Parathyroid adenoma (tissue), 2 donors: ENCODE data around the gene NMNAT2.
A peak's percentile ranks its signal among the peaks of the same experiment; 100 is the strongest.

Experiments used
- H2AFZ ChIP-seq: fragments of 300-600 bp; sonication (generic); one replicate; pipeline ENCODE4 v1.7.0; 2017; ENCODE audit warnings: antibody characterized with exemption, mild to moderate bottlenecking
- H3K27ac ChIP-seq: fragments of 300-600 bp; sonication (generic); one replicate; pipeline ENCODE4 v1.7.0; 2017
- H3K27me3 ChIP-seq: fragments of 300-600 bp; sonication (generic); one replicate; pipeline ENCODE4 v1.7.0; 2017; ENCODE audit warnings: low read length; ENCODE audit not compliant: control insufficient read depth, insufficient read depth
- H3K36me3 ChIP-seq: fragments of 300-600 bp; sonication (generic); one replicate; pipeline ENCODE4 v1.7.0; 2017; ENCODE audit warnings: low read length; ENCODE audit not compliant: control insufficient read depth, insufficient read depth
- H3K4me1 ChIP-seq: fragments of 300-600 bp; sonication (generic); one replicate; pipeline ENCODE4 v1.7.0; 2017; ENCODE audit warnings: control low read depth
- H3K4me2 ChIP-seq: fragments of 300-600 bp; sonication (generic); one replicate; pipeline ENCODE4 v1.7.0; 2017; ENCODE audit warnings: low read length
- H3K4me3 ChIP-seq: fragments of 300-600 bp; sonication (generic); one replicate; pipeline ENCODE4 v1.7.0; 2017; ENCODE audit warnings: low read depth, low read length
- H3K79me2 ChIP-seq: fragments of 300-600 bp; sonication (generic); one replicate; pipeline ENCODE4 v1.7.0; 2017; ENCODE audit warnings: control low read depth
- H3K9ac ChIP-seq: fragments of 300-600 bp; sonication (generic); one replicate; pipeline ENCODE4 v1.7.0; 2017; ENCODE audit warnings: mild to moderate bottlenecking
- H3K9me3 ChIP-seq: fragments of 300-600 bp; sonication (generic); one replicate; pipeline ENCODE4 v1.7.0; 2017; ENCODE audit warnings: low read length; ENCODE audit not compliant: control insufficient read depth
- CTCF ChIP-seq: fragments of 300-600 bp; sonication (generic); IDR thresholded peaks from one replicate; pipeline ENCODE4 v1.7.0; 2017; ENCODE audit warnings: antibody characterized with exemption, mild to moderate bottlenecking
- donor health status: primary hyperparathyroidism.

NMNAT2 gene

DNA sequence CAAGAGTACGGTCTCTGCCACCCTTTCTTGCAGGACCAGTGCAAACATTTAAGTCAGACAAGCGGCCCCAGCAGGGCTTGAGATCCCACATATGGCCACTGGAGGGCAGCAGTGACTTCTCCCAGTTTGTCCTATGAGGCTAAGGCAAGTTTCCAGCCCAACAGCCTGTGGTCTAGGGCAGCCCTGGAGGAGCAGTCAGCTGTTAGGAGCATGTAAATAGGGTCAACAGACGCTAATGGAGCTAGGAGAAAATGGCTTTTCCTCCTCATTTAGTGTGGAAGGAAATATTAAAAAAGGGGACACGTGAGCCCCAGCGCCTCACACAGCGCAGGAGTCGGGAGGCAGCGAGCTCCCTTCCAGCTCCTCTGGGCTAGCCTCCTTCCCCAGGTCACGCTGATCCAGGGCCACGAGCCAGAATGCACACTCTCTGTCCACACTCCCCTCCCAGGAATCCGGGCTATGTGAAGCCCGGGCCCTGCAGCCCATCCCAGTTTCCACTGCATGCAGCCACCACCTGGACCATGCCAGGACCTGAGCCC, 136.6 kb downstream of the NMNAT2 start:
- H3K4me2 ChIP-seq = no peak overlapping the region
- H3K4me1 ChIP-seq = no peaks in the 10 kb centered on the region
- no peaks in the 10 kb centered on the region for H3K36me3 ChIP-seq
- H3K9me3 ChIP-seq = no peaks in the 10 kb centered on the region
- H3K79me2 ChIP-seq = no peaks in the 10 kb centered on the region
- TF ChIP-seq CTCF = peak; percentile 83
- H3K9ac ChIP-seq = no peak overlapping the region
- peak overlapping the region; percentile 42 for H2AFZ ChIP-seq
- no peaks in the 10 kb centered on the region for H3K27me3 ChIP-seq
- H3K4me3 ChIP-seq = peak overlapping the region; percentile 11
- no peak overlapping the region for H3K27ac ChIP-seq

DNA sequence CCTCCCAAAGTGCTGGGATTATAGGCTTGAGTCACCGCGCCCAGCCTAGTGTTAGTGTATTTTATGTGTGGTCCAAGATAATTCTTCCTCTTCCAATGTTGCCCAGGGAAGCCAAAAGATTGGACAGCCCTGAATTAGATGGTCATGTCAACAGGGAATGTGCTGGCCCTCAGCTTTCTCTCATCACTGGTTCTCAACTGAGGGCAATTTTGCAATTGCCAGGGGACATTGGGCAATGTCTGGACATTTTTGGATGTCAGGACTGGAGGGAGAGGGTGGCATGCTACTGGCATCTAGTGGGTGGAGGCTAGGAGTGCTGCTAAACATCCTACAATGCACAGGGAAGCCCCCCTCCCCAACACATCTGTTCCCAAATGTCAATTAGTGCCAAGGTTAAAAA, 137.1 kb downstream of the NMNAT2 start:
- no peaks in the 10 kb centered on the region for H3K36me3 ChIP-seq
- no peaks in the 10 kb centered on the region for H3K79me2 ChIP-seq
- H3K27ac ChIP-seq = no peak overlapping the region
- no peaks in the 10 kb centered on the region for H3K9me3 ChIP-seq
- no peak overlapping the region for H3K4me2 ChIP-seq
- H3K4me3 ChIP-seq = no peak overlapping the region
- TF ChIP-seq CTCF = no peak
- no peaks in the 10 kb centered on the region for H3K4me1 ChIP-seq
- H3K27me3 ChIP-seq = no peaks in the 10 kb centered on the region
- no peak overlapping the region for H2AFZ ChIP-seq
- no peak overlapping the region for H3K9ac ChIP-seq

DNA sequence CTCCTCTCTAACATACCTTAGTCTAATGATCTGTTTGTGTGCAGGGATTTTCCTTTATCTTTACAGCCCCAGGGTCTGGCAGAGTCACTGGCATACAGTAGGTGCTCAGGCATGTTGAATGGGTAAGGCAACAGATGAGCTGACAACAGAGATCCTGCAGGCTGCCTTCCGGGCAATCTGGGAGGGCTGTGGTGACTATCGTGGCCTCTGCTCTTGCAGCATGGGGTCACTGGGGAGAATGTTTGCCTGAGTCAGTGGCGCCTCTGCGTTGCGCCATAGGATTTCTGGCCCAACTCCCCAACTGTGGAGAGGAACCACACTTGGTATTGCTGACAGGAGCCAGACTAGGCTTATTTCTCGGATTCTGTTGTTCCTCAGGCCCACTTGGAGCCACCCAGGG, 138.3 kb downstream of the NMNAT2 start:
- Histone ChIP-seq H3K9ac (no peak overlapping the region), H3K4me3 (no peak overlapping the region), H3K79me2 (no peaks in the 10 kb centered on the region), H2AFZ (no peak overlapping the region), H3K9me3 (no peaks in the 10 kb centered on the region), H3K36me3 (no peaks in the 10 kb centered on the region), H3K4me1 (no peaks in the 10 kb centered on the region), H3K27ac (no peak overlapping the region), H3K27me3 (no peaks in the 10 kb centered on the region), H3K4me2 (no peak overlapping the region)
- TF ChIP-seq CTCF = no peak

- no peaks in the 10 kb centered on the region for H3K36me3 ChIP-seq
- H3K4me1 ChIP-seq = no peaks in the 10 kb centered on the region
- H3K27ac ChIP-seq = no peak overlapping the region
- H3K9me3 ChIP-seq = no peaks in the 10 kb centered on the region
- no peak for TF ChIP-seq CTCF
- no peaks in the 10 kb centered on the region for H3K79me2 ChIP-seq
- no peak overlapping the region for H3K9ac ChIP-seq
- no peak overlapping the region for H3K4me2 ChIP-seq
- H2AFZ ChIP-seq = no peak overlapping the region
- no peaks in the 10 kb centered on the region for H3K27me3 ChIP-seq
- no peak overlapping the region for H3K4me3 ChIP-seq
Measured at GRCh38 chr1:183278739-183279591, 139.2 kb downstream of the NMNAT2 start.
